Body of pancreas (tissue), 4 donors: ENCODE measurements around the gene SLC13A3.

Experiments
- CTCF ChIP-seq, 7 experiments: fragments of 450-650 bp in 4 of 7; fragments of 200-600 bp in 3 of 7; sonication (generic) in 3 of 7; IDR thresholded peaks; one replicate each; pipeline ENCODE4 v1.5.1; 2016 to 2019; ENCODE audit warnings: antibody characterized with exemption in 7 of 7
- POLR2A ChIP-seq, 3 donors: fragments of 450-650 bp; IDR thresholded peaks; one replicate each; pipeline ENCODE4 v1.6.1; 2016; ENCODE audit warnings: antibody characterized with exemption in 3 of 3, mild to moderate bottlenecking in 2 of 3

- TF ChIP-seq CTCF (IDR thresholded peaks at IDR 0.05) (no peak), POLR2A (IDR thresholded peaks at IDR 0.05) (no peak)
Observed at GRCh38 chr20:46509523-46509922, 141.7 kb downstream of the SLC13A3 start.
